ENCODE results near the gene SLC18B1. TPM values are rescaled to one million over a fixed set of nuclear protein-coding genes. Genes with fewer than 3 reads are reported as not detected.

Gene SLC18B1
- total RNA-seq, 2 experiments from 2014 or later: 8.5 to 9.0 TPM

- Histone ChIP-seq H3K36me3 (ENCODE audit: insufficient read depth, low read length) (peaks cover 28% of the 10 kb centered on the region), H3K4me1 (ENCODE audit: insufficient read depth, low read length) (peaks cover 32% of the 10 kb centered on the region), H3K9me3 (ENCODE audit: control insufficient read depth in 1 of 2, insufficient read depth in 1 of 2, low read length in 2 of 2) (no peaks in the 10 kb centered on the region), H3K4me3 (ENCODE audit: low read length) (peak overlapping the region; percentile 82), H3K27ac (ENCODE audit: low read depth in 1 of 2, low read length in 2 of 2) (peak overlapping the region; percentile 70 to 80), H3K27me3 (ENCODE audit: control insufficient read depth in 1 of 2, insufficient read depth in 2 of 2, low read length in 2 of 2) (no peaks in the 10 kb centered on the region)
- ChIA-PET POLR2A (interaction anchor here (0.7 to 5.8 kb wide), 13 partner anchors 9 to 300 kb away, joined by 3 to 168 read pairs (median 8); partner anchors contain the start of genes SLC18B1 and STX7), CTCF (interaction anchor here (1.3 to 5.8 kb wide), 2 partner anchors 9 to 15 kb away, joined by 7 to 43 read pairs; partner anchors contain the start of gene SLC18B1)
- DNase-seq (peak in 13 of 14 experiments; percentile 4 to 81 (median 22)), ATAC-seq (ENCODE audit: poor library complexity) (peak; percentile 22)
- TF ChIP-seq, protein P1, sequence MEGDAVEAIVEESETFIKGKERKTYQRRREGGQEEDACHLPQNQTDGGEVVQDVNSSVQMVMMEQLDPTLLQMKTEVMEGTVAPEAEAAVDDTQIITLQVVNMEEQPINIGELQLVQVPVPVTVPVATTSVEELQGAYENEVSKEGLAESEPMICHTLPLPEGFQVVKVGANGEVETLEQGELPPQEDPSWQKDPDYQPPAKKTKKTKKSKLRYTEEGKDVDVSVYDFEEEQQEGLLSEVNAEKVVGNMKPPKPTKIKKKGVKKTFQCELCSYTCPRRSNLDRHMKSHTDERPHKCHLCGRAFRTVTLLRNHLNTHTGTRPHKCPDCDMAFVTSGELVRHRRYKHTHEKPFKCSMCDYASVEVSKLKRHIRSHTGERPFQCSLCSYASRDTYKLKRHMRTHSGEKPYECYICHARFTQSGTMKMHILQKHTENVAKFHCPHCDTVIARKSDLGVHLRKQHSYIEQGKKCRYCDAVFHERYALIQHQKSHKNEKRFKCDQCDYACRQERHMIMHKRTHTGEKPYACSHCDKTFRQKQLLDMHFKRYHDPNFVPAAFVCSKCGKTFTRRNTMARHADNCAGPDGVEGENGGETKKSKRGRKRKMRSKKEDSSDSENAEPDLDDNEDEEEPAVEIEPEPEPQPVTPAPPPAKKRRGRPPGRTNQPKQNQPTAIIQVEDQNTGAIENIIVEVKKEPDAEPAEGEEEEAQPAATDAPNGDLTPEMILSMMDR (IDR thresholded peaks at IDR 0.05): no peak
- peak overlapping the region; percentile 97 for H3K27ac Mint-ChIP-seq
- peak overlapping the region; percentile 97 for H3K4me3 Mint-ChIP-seq
- H3K36me3 Mint-ChIP-seq (ENCODE audit: low read depth): peaks cover 59% of the 10 kb centered on the region
- no peaks in the 10 kb centered on the region for H3K9me3 Mint-ChIP-seq
- peaks cover 55% of the 10 kb centered on the region for H3K4me1 Mint-ChIP-seq (ENCODE audit: low read depth)
- H3K27me3 Mint-ChIP-seq: no peaks in the 10 kb centered on the region
- intact Hi-C loops (cut with DNase I, micrococcal nuclease): loop anchor here (1.0 to 10.0 kb wide), 4 partner anchors 14 to 1141 kb away; partner anchors contain the start of genes STX7 (in 1 of the 2) and TBPL1 (in 1 of the 2)
Measured at GRCh38 chr6:132813173-132813856, 14.9 kb upstream of the SLC18B1 start.

DNA sequence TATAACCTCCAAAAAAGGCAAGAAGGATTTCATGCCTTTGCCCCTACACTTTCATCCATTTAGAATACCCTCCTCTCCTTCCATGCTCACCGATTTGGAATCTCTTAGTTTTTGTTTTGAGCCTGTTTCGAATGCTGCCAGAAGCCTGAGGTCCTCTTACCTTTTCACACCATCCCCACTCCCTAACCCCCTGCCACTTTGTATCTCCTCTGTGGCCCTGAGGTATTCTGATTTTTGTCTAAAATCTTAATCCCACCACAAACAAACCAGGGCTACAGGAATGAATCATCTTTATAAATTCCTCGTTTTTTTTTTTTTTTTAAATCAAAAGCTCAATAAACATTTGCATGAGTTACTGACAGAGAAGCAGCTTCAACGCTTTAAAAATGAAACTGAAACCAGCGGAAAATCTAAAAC, 14.3 kb upstream of the SLC18B1 start:
- ChIA-PET POLR2A (interaction anchor here (0.7 to 5.8 kb wide), 11 partner anchors 10 to 300 kb away, joined by 3 to 168 read pairs (median 5); partner anchors contain the start of genes SLC18B1 and STX7), CTCF (interaction anchor here (1.3 to 5.8 kb wide), 2 partner anchors 10 to 14 kb away, joined by 7 to 43 read pairs; partner anchors contain the start of gene SLC18B1)
- TF ChIP-seq, protein P1 (IDR thresholded peaks at IDR 0.05): no peak
- Histone ChIP-seq H3K4me3 (ENCODE audit: low read length) (peak overlapping the region; percentile 82), H3K9me3 (ENCODE audit: control insufficient read depth in 1 of 2, insufficient read depth in 1 of 2, low read length in 2 of 2) (no peaks in the 10 kb centered on the region), H3K36me3 (ENCODE audit: insufficient read depth, low read length) (peaks cover 23% of the 10 kb centered on the region), H3K27ac (ENCODE audit: low read depth in 1 of 2, low read length in 2 of 2) (peak overlapping the region; percentile 70 to 80), H3K27me3 (ENCODE audit: control insufficient read depth in 1 of 2, insufficient read depth in 2 of 2, low read length in 2 of 2) (no peaks in the 10 kb centered on the region), H3K4me1 (ENCODE audit: insufficient read depth, low read length) (peaks cover 27% of the 10 kb centered on the region)
- intact Hi-C loops (cut with DNase I, micrococcal nuclease): loop anchor here (1.0 to 10.0 kb wide), 4 partner anchors 13 to 1142 kb away; partner anchors contain the start of genes STX7 (in 1 of the 2) and TBPL1 (in 1 of the 2)
- Mint-ChIP-seq H3K27ac (peak overlapping the region; percentile 97), H3K36me3 (ENCODE audit: low read depth) (peaks cover 54% of the 10 kb centered on the region), H3K4me1 (ENCODE audit: low read depth) (peaks cover 50% of the 10 kb centered on the region), H3K4me3 (peak overlapping the region; percentile 97), H3K9me3 (no peaks in the 10 kb centered on the region), H3K27me3 (no peaks in the 10 kb centered on the region)
- DNase-seq (peak in 1 of 14 experiments; percentile 29), ATAC-seq (ENCODE audit: poor library complexity) (no peak)

GRCh38 chr6:132812255-132812732, 13.9 kb upstream of the SLC18B1 start:
- Histone ChIP-seq H3K4me1 (ENCODE audit: insufficient read depth, low read length) (peaks cover 26% of the 10 kb centered on the region), H3K27ac (ENCODE audit: low read depth in 1 of 2, low read length in 2 of 2) (peak overlapping the region; percentile 70 to 80), H3K27me3 (ENCODE audit: control insufficient read depth in 1 of 2, insufficient read depth in 2 of 2, low read length in 2 of 2) (no peaks in the 10 kb centered on the region), H3K4me3 (ENCODE audit: low read length) (peak overlapping the region; percentile 82), H3K36me3 (ENCODE audit: insufficient read depth, low read length) (peaks cover 18% of the 10 kb centered on the region), H3K9me3 (ENCODE audit: control insufficient read depth in 1 of 2, insufficient read depth in 1 of 2, low read length in 2 of 2) (no peaks in the 10 kb centered on the region)
- no peaks in the 10 kb centered on the region for H3K27me3 Mint-ChIP-seq
- H3K9me3 Mint-ChIP-seq: no peaks in the 10 kb centered on the region
- peaks cover 45% of the 10 kb centered on the region for H3K4me1 Mint-ChIP-seq (ENCODE audit: low read depth)
- H3K4me3 Mint-ChIP-seq: peak overlapping the region; percentile 97
- ChIA-PET POLR2A (interaction anchor here (0.7 to 5.8 kb wide), 11 partner anchors 9 to 299 kb away, joined by 3 to 168 read pairs (median 5); partner anchors contain the start of genes SLC18B1 and STX7), CTCF (interaction anchor here (1.3 to 5.8 kb wide), 2 partner anchors 10 to 14 kb away, joined by 7 to 43 read pairs; partner anchors contain the start of gene SLC18B1)
- peaks cover 49% of the 10 kb centered on the region for H3K36me3 Mint-ChIP-seq (ENCODE audit: low read depth)
- H3K27ac Mint-ChIP-seq: peak overlapping the region; percentile 97
- TF ChIP-seq, protein P1 (IDR thresholded peaks at IDR 0.05): no peak
- peak in 3 of 14 experiments; percentile 42 to 58 (median 56) for DNase-seq
- no peak for ATAC-seq (ENCODE audit: poor library complexity)
- intact Hi-C loops (cut with DNase I, micrococcal nuclease): loop anchor here (5.0 to 10.0 kb wide), 3 partner anchors 50 to 1143 kb away; partner anchors contain the start of genes STX7 (in 1 of the 2) and TBPL1 (in 1 of the 2)
